Stimulated activated memory B cell treated with anti-CD40 and anti-IgM and Interleukin-4, amounts not matched to agents 10 μg/mL and 1 μg/mL and 100 μg/mL, for 72 hours (primary cell): ENCODE measurements around the gene BAHD1.

Experiments used
- ATAC-seq: fragments of 150-1000 bp; cut with Tn5 transposase; 2 replicates; pipeline ENCODE4 v1.10.0; 2021
- H3K27ac Mint-ChIP-seq: one replicate; pipeline ENCODE4 v1.8.0; 2022; ENCODE audit warnings: mild to moderate bottlenecking, mixed read lengths
- H3K27me3 Mint-ChIP-seq: one replicate; pipeline ENCODE4 v1.8.0; 2022; ENCODE audit warnings: mixed read lengths
- H3K36me3 Mint-ChIP-seq: one replicate; pipeline ENCODE4 v1.8.0; 2022; ENCODE audit warnings: mixed read lengths
- H3K4me1 Mint-ChIP-seq: one replicate; pipeline ENCODE4 v1.8.0; 2022; ENCODE audit warnings: mixed read lengths
- H3K4me3 Mint-ChIP-seq: one replicate; pipeline ENCODE4 v1.8.0; 2022; ENCODE audit warnings: mild to moderate bottlenecking, moderate library complexity, mixed read lengths
- H3K9me3 Mint-ChIP-seq: one replicate; pipeline ENCODE4 v1.8.0; 2022; ENCODE audit warnings: mixed read lengths

The BAHD1 gene

DNA sequence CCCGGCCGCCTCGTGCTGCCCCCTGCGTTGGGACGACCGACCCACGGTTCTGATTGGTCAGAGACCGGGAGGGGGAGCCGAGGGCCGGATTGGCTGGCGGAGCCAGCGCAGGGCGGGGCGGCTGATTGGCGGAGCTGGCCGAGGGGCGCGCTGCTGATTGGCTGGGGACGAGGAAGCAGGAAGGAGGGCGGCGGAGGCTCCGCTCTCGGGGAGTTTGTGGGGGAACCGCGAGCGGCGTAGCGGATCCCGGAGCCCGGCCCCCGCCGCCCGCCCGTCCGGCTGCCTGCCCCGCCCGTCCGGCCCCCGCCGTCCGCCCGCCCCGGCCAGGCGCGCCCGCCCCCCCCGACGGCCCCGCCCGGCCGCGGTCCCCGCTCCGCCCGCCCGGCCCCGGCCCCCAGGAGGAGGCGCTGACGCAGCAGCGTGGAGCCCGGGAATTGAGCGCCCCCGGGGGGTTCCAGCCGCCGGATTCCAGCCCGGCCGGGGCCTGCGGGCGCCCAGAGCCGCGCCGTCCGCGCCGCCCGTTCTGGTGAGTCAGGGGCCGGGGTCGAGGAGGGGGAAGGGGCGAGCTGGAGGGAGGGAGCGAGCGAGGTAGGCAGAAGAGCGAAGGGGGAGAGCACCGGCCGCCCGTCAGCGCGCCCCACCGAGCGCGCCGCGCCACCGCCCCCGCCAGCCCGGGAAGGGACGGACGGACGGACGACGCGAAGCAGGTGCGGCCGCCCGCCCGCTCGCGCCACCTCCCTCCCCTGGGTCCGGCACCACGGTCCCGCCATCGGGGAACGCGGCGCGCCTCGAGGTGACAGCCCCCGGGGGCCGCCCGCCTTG, at the start of gene BAHD1:
BAHD1 (plus strand) TSS at position 211 of the 822 bp plus-strand sequence. CDS start 17,512 bp downstream, outside the sequence.
- Mint-ChIP-seq H3K36me3 (no peaks in the 10 kb centered on the region), H3K4me3 (peak within 1 kb of the TSS; percentile 97), H3K4me1 (peaks cover 79% of the 10 kb centered on the region), H3K27ac (peak within 1 kb of the TSS; percentile 87), H3K27me3 (peaks cover 45% of the 10 kb centered on the region), H3K9me3 (no peaks in the 10 kb centered on the region)
- ATAC-seq = peak; percentile 95

DNA sequence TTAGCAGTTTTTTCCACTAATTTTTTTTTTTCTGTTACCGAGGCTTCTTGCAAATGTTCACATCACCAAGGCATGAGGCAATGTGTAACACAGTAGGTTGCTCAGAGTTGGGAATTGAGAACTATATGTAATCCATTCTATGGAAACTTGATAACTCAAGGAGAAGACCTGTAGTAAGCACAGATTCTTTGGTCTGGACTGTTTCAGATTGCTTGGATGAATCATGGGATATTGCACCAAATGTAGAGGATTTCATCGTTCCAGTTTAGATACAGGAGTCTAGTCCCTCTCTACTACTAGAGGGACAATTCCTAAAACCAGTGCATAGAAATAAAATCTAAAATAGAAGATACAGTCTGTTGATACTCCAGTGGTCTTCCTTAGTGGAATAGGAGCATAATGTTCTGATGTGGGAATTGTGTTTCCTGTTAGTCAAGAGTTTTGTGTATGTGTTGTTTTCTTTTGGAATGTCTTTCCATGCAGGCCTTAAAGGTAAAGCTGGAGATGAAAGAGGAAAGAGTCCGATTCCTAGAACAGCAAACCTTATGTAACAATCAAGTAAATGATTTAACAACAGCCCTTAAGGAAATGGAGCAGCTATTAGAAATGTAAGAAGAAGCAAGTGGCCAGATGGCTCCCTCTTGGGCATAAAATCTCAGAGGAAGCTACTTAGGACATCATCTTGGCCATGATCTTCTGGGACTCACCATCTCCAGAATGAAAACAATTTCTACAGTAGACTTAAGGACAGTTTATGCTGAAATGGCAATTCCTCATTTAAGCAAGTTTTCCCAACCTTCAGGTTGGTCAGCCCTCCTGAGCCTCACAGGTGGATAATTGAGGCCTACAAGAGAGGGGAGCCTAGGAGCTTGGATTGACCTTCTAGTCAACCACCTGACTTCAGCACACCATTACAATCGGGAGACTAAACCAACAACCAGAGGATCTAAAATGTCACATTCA, 47.5 kb upstream of the BAHD1 start:
- H3K4me3 Mint-ChIP-seq = no peak overlapping the region
- H3K36me3 Mint-ChIP-seq = peaks cover 40% of the 10 kb centered on the region
- ATAC-seq = no peak
- H3K27me3 Mint-ChIP-seq = no peaks in the 10 kb centered on the region
- H3K9me3 Mint-ChIP-seq = no peaks in the 10 kb centered on the region
- H3K4me1 Mint-ChIP-seq = peaks cover 5% of the 10 kb centered on the region
- no peak overlapping the region for H3K27ac Mint-ChIP-seq

DNA sequence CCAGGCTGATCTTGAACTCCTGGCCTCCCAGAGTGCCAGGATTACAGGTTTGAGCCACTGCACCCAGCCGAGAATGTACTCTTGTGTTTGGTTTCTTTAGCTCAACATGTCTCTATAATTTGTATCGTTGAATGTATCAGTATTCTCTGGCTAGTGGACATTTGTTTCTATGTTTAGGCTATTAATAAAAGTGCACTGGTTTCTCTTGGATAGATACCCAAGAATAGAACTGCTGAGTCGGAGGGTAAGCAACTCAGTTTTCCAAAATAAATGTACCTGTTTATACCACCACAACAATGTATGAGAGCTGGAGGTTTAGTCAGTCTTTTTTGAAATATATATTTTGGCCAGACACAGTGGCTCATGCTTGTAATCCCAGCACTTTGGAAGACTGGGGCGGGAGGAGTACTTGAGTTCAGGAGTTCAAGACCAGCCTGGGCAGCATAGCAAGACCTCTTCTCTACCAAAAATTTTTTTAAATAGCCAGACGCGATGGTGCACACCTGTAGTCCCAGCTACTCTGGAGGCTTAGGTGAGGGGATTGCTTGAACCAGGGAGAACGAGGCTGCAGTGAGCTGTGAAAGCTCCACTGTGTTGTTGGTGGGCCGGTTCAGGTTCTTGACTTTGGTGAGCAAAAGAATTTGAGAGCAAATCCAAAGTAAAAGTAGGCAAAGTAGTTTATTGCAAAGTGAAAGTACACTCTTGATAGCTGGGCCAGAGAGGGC, 42.9 kb upstream of the BAHD1 start:
- Mint-ChIP-seq H3K27me3 (no peaks in the 10 kb centered on the region), H3K36me3 (peaks cover 10% of the 10 kb centered on the region), H3K27ac (peak overlapping the region; percentile 3), H3K4me1 (peaks cover 15% of the 10 kb centered on the region), H3K9me3 (no peaks in the 10 kb centered on the region), H3K4me3 (peak overlapping the region; percentile 30)
- ATAC-seq = no peak

DNA sequence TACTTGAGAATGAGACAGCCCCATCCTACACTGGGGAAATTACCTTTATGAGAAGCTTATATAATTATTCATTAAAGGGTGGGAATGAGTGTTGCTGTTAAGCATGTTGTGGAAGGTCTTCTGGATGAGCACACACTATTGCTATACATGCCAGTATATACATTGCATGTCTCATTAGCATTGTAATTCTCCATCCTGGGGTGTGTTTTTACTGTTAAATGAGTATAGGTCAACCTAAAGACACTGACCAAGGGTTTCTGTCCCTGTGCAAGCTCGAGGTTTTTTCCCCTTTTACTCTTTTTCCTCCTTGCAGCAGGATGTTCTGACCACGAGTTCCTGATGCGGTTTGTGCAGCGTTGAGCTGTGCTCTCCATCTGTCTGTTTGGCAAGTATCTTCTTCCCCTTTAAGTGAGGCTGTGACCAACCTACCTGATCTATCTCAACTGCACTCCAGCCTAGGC, 42.3 kb upstream of the BAHD1 start:
- peak; percentile 93 for ATAC-seq
- H3K4me1 Mint-ChIP-seq = peaks cover 15% of the 10 kb centered on the region
- H3K27me3 Mint-ChIP-seq = no peaks in the 10 kb centered on the region
- peak overlapping the region; percentile 22 for H3K4me3 Mint-ChIP-seq
- peaks cover 5% of the 10 kb centered on the region for H3K36me3 Mint-ChIP-seq
- H3K9me3 Mint-ChIP-seq = no peaks in the 10 kb centered on the region
- peak overlapping the region; percentile 3 for H3K27ac Mint-ChIP-seq

DNA sequence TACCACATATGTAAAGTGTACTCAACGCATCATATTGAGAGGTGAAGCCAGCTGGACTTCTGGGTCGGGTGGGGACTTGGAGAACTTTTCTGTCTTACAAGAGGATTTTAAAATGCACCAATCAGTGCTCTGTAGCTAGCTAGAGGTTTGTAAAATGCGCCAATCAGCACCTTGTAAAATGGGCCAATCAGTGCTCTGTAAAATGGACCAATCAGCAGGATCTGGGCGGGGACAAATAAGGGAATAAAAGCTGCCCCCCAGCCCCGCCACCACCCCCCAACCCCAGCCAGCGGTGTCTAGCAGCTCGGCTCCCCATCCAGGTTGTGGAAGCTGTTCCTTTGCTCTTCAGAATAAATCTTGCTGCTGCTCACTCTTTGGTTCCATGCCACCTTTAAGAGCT, 41.4 kb upstream of the BAHD1 start:
- Mint-ChIP-seq H3K9me3 (no peaks in the 10 kb centered on the region), H3K36me3 (no peaks in the 10 kb centered on the region), H3K4me1 (peaks cover 15% of the 10 kb centered on the region), H3K4me3 (no peak overlapping the region), H3K27me3 (no peaks in the 10 kb centered on the region), H3K27ac (no peak overlapping the region)
- no peak for ATAC-seq

DNA sequence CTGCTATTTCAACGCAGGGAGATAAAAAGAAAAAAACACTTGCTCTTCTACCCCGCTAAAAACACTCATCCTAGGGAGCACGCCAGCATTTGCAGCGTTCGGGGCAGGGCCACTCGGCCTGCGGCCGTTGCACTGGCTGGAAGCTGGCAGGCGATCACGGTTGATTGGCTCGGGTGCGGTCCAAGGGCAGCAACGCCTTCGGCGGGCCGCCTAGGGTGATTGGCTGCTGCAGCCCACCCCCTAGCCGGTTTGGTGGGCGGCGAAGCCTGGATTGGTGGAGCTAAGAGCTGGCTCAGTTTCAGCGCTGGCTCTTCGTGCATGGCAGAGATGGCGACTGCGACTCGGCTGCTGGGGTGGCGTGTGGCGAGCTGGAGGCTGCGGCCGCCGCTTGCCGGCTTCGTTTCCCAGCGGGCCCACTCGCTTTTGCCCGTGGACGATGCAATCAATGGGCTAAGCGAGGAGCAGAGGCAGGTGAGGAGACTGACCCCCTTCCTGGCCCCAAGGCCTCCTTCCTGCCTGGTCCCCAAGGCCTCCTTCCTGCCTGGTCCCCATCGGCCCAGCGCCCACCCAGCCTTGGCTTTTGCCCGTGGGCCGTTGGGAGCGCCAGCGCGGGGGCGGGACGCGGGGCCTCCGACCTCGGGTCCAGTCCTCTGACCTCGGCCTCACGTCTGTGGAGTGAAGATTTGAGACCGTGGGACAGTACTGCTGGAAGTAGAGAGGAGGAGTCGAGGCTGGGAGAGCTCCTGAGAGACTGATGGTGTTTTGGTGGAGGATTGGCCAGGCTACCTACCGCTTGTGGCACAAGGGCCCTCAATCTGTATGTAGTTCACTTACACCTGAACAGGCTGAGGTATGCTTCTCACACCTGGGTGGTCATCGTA, 35.0 kb upstream of the BAHD1 start, which contains the start of gene IVD:
IVD (plus strand) TSS at position 295 of the 881 bp plus-strand sequence; CDS start at position 328, 33 bp downstream.
- H3K9me3 Mint-ChIP-seq = no peaks in the 10 kb centered on the region
- peak; percentile 98 for ATAC-seq

DNA sequence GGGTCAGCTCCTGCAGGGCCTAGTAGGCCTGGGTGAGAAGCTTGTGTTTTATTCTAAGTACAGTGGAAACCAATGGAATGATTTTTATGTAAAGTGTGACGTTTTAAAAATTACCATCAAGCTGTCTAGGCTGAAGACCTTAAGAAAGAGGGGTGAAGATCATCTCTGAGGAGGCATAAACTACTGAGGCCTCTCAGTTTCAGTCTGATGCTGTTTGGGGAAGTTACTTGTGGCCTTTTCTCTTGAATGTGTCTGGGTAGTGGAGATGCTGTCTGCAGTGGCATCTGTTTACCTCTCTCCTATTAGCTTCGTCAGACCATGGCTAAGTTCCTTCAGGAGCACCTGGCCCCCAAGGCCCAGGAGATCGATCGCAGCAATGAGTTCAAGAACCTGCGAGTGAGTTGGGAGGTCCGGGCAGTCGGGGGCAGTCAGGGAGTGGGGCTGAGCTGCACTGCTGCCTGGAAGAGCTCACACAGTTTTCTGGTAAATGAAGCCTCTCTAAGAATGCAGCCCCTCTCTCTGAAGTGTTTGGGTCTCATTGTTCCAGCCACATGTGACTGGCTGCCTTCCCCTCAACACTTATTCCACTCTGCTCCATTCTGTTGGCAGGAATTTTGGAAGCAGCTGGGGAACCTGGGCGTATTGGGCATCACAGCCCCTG, 33.3 kb upstream of the BAHD1 start:
- ATAC-seq = peak; percentile 88
- no peaks in the 10 kb centered on the region for H3K27me3 Mint-ChIP-seq
- peak overlapping the region; percentile 91 for H3K4me3 Mint-ChIP-seq
- peak overlapping the region; percentile 90 for H3K27ac Mint-ChIP-seq
- H3K4me1 Mint-ChIP-seq = peaks cover 34% of the 10 kb centered on the region
- peaks cover 37% of the 10 kb centered on the region for H3K36me3 Mint-ChIP-seq
- H3K9me3 Mint-ChIP-seq = no peaks in the 10 kb centered on the region

More for the DNA sequence above, 35.0 kb upstream of the BAHD1 start, which contains the start of gene IVD:
- Mint-ChIP-seq H3K4me1 (peaks cover 34% of the 10 kb centered on the region), H3K4me3 (peak within 1 kb of the TSS; percentile 91), H3K27me3 (no peaks in the 10 kb centered on the region), H3K27ac (peak within 1 kb of the TSS; percentile 90), H3K36me3 (peaks cover 20% of the 10 kb centered on the region)

DNA sequence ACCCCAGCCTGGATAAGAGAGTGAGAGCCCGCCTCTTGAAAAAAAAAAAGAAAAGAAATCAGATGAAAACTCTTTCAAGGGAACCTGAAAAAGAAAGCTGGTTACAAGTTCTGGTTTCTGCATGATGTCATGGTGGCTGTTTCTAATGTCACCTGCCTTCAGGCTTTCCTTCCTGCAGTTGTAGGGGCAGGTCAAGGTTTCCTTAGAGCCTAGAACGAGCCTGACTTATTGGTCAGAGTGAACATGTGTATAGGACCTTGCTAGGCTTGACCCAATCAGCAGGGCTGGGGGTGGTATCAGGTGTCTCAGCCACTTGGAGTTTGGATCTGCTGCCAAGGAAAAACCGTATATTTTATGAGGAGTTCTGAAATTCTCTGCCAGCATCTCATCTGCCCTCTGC, 31.4 kb upstream of the BAHD1 start:
- H3K27ac Mint-ChIP-seq = peak overlapping the region; percentile 35
- H3K36me3 Mint-ChIP-seq = peaks cover 53% of the 10 kb centered on the region
- ATAC-seq = no peak
- no peak overlapping the region for H3K4me3 Mint-ChIP-seq
- no peaks in the 10 kb centered on the region for H3K27me3 Mint-ChIP-seq
- H3K4me1 Mint-ChIP-seq = peaks cover 34% of the 10 kb centered on the region
- no peaks in the 10 kb centered on the region for H3K9me3 Mint-ChIP-seq

DNA sequence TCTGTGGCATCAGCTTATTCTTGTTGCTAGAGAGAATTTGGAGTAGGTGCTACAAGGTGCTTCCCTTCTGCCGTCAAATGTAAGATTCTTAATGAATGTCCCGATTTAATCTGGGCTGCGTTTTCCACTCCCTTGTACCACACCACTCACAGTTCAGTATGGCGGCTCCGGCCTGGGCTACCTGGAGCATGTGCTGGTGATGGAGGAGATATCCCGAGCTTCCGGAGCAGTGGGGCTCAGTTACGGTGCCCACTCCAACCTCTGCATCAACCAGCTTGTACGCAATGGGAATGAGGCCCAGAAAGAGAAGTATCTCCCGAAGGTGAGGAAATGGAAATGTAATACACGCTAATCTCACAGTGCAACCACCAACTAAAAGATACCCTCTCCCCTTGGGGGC, 30.3 kb upstream of the BAHD1 start:
- Mint-ChIP-seq H3K36me3 (peaks cover 64% of the 10 kb centered on the region), H3K27me3 (no peaks in the 10 kb centered on the region), H3K9me3 (no peaks in the 10 kb centered on the region), H3K4me1 (peaks cover 26% of the 10 kb centered on the region), H3K27ac (no peak overlapping the region), H3K4me3 (no peak overlapping the region)
- no peak for ATAC-seq

DNA sequence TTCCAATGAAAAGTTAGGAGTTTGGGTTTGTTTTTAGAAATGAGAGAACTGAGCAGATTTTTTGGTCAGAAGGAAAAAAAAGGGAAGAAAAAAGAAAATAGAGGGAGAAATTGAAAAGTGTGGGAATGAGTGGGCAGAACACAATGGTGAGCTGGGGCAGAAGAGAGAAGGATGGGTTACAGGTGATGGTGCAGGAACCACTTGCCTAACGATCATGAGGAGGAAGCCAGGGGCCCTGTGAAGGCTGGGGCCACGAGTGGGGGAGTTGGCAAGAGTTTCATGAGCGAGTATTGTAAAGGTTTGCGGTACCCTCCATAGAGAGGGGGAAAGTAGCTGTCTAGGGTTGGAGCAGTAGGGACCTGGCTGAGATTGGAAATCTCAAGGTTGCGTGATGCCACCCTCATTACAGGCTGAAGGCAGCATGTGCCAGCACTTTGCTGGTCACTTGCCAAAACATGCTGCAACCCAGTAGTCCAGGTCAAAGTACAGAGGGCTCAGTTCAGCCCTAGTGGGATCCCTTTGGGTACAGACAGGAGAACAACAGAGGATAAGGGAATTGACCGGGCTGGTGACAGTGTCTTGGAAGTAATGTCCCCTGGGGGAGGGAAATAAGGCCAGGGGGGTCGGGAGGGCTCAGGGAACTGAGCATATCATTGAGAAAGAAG, 28.5 kb upstream of the BAHD1 start:
- ATAC-seq = no peak
- Mint-ChIP-seq H3K4me3 (no peak overlapping the region), H3K4me1 (peaks cover 9% of the 10 kb centered on the region), H3K36me3 (peaks cover 75% of the 10 kb centered on the region), H3K27ac (no peak overlapping the region), H3K27me3 (no peaks in the 10 kb centered on the region), H3K9me3 (no peaks in the 10 kb centered on the region)

DNA sequence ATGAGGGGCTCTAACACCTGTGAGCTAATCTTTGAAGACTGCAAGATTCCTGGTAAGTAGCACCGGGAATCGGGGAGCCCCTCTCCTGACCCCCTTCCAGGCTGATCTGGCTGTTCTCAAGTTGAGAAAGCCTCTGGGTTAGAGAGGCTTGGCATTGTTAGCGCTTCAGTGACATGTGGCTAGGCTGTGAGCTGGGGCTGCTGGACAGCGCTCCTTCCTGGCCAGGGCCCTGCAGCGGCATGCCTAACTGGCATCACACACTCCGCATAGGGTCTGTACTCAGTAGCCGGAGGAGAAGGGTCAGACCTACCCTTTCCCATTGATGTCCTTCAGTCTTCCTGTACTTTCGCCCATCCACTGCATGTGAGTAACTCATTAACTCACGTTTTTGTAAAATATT, 27.7 kb upstream of the BAHD1 start:
- no peak for ATAC-seq
- peaks cover 72% of the 10 kb centered on the region for H3K36me3 Mint-ChIP-seq
- H3K9me3 Mint-ChIP-seq = no peaks in the 10 kb centered on the region

DNA sequence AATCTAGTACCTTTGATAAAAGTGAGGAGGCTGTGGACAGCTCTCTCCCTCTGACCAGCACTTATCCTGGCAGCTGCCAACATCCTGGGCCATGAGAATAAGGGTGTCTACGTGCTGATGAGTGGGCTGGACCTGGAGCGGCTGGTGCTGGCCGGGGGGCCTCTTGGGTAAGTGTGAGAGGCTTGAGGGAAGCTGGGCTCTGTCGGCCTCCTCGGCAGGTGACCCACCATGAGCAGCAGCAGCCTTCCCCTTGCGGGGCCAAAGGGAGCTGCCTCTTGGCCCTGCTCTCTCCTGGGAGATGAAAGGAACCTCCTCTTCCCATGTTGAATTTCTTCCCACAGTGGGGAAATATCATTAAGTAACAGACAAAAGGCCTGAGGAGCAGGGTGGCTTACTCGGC, 25.9 kb upstream of the BAHD1 start:
- Mint-ChIP-seq H3K36me3 (peaks cover 77% of the 10 kb centered on the region), H3K4me3 (no peak overlapping the region), H3K27ac (no peak overlapping the region), H3K9me3 (no peaks in the 10 kb centered on the region), H3K4me1 (no peaks in the 10 kb centered on the region), H3K27me3 (no peaks in the 10 kb centered on the region)
- no peak for ATAC-seq

More for the DNA sequence above, 27.7 kb upstream of the BAHD1 start:
- no peaks in the 10 kb centered on the region for H3K27me3 Mint-ChIP-seq
- no peak overlapping the region for H3K27ac Mint-ChIP-seq
- H3K4me1 Mint-ChIP-seq = peaks cover under 1% of the 10 kb centered on the region
- no peak overlapping the region for H3K4me3 Mint-ChIP-seq

DNA sequence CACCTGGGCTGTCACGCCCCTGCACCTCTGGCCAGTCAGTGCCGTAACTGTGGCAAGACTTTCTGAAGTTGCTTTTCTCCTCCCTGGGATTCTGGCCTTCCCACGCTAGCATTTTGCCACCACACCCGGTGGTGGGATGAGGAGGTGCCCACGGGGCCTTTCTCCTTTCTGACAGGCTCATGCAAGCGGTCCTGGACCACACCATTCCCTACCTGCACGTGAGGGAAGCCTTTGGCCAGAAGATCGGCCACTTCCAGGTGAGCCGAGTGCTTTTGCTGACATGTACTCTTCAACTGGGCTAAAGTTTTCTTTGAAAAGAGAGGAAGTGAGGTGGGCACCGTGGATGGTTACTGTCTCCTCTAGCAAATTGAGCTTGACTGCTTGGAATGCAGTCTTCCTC, 25.5 kb upstream of the BAHD1 start:
- ATAC-seq = no peak

More for the DNA sequence above, 25.5 kb upstream of the BAHD1 start:
- Mint-ChIP-seq H3K9me3 (no peaks in the 10 kb centered on the region), H3K27ac (no peak overlapping the region), H3K4me1 (no peaks in the 10 kb centered on the region), H3K36me3 (peaks cover 73% of the 10 kb centered on the region), H3K27me3 (no peaks in the 10 kb centered on the region), H3K4me3 (no peak overlapping the region)
